ENCODE measurements around the gene PAX3.

Gene PAX3

GRCh38 chr2:222270396-222270795 lies 28.4 kb downstream of the PAX3 start:
- FAIRE-seq = no peak

DNA sequence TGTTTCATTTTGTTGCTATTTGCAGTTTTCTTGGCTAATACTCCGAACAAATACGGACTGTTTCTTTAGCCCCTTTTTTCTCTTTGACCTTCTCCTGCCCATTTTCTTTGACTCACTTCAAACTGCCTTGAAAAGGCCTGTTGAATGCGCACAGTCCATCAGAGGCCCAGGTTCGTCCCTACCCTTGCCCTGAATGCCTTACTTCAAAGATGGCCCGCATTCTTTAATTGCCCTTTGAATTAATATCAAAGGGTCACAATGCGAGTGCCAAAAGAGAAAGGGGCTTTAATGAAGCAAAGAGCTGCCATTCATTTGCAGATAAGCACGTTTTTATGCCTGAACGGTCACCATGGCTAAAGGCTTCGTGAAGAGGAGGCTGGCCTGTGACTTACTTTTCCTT lies 29.7 kb downstream of the PAX3 start:
- FAIRE-seq (no peak), DNase-seq (ENCODE audit: low spot score) (no peak)

More at GRCh38 chr2:222270396-222270795, 28.4 kb downstream of the PAX3 start:
- no peak for DNase-seq (ENCODE audit: low spot score)

- DNase-seq (ENCODE audit: low spot score) = no peak
- no peak for FAIRE-seq
Measured at GRCh38 chr2:222268311-222268990, 30.3 kb downstream of the PAX3 start.

DNA sequence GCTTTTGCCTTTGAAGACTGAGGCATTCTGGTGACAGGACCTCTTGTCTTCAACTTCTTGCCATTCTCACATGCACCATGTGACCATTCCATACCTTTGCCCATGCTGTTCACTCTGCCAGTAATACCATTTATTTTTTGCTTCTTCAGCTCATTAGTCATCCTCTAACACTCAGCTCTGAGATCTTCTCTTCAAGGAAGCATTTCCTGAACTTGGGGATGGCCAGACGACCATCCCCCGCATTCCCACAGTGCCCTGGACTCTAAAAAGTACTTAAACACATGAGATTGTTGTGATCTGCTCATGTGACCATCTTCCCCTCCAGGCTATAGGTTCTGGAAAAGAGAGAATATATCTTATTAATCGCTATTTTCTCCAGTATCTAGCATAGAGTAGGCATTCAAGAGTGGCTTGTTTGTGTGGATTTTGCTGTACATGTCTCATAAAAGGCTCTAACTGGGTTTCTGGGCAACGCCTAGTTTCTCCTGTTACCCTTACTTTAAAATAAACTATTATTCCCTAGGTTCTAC lies 33.9 kb downstream of the PAX3 start:
- FAIRE-seq (no peak), DNase-seq (ENCODE audit: low spot score) (no peak)

DNA sequence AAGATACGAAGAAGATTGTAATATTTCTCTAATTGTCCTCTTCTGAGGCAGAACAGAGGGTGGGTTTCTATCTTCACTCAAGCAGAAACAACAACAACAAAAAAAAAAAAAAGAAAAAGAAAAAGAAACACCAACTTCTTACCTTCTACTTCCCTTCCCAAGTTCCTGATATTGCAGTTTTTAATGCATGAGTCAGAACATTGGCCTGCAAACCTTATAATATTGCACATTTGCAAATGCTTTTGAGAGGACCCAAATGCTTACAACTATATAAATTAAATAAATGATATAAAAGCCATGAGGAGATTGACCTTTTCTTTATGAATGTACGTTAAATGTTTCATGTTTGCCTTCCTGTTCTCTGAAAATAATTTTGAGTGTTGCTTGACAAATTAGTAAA lies 37.3 kb downstream of the PAX3 start:
- DNase-seq (ENCODE audit: low spot score) = no peak

GRCh38 chr2:222257645-222258044 lies 41.2 kb downstream of the PAX3 start:
- FAIRE-seq = no peak

More for the DNA sequence above, 37.3 kb downstream of the PAX3 start:
- FAIRE-seq = no peak

GRCh38 chr2:222256250-222256649 lies 42.5 kb downstream of the PAX3 start:
- FAIRE-seq = no peak
- DNase-seq (ENCODE audit: low spot score) = no peak

More at GRCh38 chr2:222257645-222258044, 41.2 kb downstream of the PAX3 start:
- no peak for DNase-seq (ENCODE audit: low spot score)

DNA sequence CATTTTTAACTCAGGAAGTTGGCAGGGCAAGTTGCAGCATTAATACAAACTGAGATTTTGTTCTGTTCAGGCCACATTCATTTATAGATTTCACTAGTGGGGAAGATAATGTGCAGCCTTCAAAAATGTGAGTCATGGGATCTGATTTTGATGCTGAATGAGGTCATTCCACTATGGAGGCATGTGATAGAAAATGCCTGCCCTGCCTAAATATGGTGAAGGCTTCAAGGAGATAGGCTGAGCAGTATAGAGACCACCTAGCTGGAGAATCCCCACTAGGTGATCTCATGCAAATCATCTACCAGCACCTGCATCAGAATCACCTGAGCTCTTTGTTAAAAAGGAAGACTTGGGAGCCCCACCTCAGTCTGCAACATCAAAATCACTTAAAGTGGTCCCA lies 43.7 kb downstream of the PAX3 start:
- FAIRE-seq (no peak), DNase-seq (ENCODE audit: low spot score) (no peak)

DNA sequence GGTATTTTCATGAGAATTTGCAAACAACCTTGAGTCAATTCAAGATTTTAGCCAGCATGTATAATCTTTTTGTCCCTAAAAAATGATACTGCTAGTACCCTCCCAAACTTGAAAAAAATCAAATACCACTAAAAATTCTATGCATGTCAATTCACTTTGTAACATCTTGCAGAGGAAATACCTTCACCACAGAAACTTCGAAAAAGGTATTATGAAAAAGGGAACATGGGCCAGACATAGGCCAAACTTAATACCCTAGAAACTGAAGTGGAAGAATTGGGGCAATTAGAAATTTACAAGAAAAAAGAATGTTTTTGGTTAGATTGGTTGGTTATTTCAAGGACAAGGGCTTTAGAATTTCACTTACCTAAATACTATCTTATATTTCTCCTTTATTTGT lies 48.5 kb downstream of the PAX3 start:
- no peak for FAIRE-seq
- no peak for DNase-seq (ENCODE audit: low spot score)

DNA sequence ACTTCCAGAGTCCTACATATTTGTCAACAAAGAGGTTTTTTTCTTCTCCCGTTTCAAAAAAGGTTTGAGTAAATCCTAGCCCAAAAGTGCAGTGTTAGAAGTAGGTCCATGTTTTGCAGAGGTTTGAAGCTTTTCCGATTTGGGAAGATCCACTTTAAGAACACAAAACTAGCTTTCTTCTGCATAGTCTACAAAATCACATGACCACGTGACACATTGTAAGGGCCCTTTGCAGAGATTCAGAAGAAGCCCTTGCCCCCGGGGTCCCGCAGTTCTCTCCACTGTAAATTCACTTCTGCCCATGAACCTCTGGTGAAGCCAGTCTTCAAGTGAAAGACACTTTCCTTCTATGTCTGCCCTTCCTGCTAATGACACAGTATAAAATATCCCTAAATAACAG lies 49.4 kb downstream of the PAX3 start:
- FAIRE-seq (no peak), DNase-seq (ENCODE audit: low spot score) (no peak)

DNA sequence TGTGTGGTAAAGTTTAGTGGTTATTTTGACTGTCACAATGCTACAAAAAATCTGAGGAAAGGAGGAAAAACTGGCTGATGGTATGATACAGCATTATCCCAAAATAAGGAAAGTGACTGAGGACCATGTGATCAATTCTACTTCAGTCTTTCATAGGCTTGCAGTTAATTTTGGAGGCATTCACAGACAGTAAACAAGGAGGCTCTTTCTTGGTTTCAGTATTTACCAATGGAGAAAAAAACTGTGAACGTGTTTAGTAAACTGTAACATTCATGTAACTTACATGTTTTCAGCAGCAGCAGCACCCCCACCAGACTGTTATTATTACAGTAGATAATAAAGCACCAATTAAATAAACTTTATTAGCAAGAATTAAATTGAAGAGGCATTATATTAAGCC lies 50.0 kb downstream of the PAX3 start:
- DNase-seq (ENCODE audit: low spot score) (no peak), FAIRE-seq (no peak)

DNA sequence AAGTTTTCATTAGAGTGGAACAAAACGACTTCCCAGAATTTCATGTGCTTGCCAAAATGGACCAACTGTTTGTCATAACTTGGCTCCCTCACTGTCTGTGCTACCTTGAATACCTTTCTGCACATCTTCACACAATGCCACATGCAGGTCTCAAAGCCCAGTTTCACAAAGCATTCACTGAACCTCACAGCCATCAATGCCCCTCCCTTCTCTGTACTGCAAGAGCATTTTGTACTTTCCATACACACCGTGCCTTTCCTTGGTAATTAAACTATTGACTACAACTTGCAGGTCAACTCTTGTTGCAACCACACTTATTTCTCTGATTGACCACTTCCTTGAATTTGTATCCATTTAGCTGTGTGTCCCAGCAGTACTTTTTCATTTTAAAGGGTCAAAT lies 50.5 kb downstream of the PAX3 start:
- no peak for DNase-seq (ENCODE audit: low spot score)
- FAIRE-seq = no peak

GRCh38 chr2:222242532-222242931 lies 56.3 kb downstream of the PAX3 start:
- DNase-seq (ENCODE audit: low spot score) = no peak
- FAIRE-seq = no peak

DNA sequence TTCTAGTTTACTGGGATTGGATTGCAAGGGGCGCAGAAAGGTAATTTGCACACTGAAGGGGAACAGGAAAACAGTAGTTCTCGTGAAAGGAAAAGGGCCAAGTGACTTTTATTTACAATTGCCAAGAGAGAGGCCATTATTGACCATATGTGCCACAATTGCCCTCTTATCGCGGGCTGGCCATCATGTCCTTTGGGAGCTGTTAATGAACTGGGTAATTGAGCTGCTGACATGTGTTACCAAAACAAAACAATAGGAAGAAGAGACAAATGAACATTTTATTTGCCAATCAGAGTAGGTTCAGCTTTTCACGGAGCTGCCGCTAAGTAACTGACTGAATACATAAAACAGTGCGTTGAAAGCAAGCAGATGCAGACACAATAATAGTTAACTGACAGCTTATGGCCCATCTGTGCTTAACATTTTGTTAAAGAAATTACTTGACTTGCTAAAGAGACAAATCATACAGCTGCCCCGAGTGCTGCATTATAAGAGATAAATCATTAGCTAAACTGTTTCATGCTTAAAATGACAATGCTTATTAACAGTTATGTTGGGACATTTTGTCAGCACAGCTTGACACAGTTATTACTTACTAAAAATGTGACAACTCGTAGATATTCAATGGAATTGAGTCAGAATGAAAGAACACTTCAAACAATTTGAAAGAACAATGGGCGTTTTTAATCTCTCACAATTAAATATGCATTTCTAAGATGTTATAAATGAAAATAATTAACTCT lies 57.5 kb downstream of the PAX3 start:
- DNase-seq (ENCODE audit: low spot score) (no peak), FAIRE-seq (no peak)

- no peak for DNase-seq (ENCODE audit: low spot score)
- FAIRE-seq = no peak
Measured at GRCh38 chr2:222240676-222241049, 58.1 kb downstream of the PAX3 start.

DNA sequence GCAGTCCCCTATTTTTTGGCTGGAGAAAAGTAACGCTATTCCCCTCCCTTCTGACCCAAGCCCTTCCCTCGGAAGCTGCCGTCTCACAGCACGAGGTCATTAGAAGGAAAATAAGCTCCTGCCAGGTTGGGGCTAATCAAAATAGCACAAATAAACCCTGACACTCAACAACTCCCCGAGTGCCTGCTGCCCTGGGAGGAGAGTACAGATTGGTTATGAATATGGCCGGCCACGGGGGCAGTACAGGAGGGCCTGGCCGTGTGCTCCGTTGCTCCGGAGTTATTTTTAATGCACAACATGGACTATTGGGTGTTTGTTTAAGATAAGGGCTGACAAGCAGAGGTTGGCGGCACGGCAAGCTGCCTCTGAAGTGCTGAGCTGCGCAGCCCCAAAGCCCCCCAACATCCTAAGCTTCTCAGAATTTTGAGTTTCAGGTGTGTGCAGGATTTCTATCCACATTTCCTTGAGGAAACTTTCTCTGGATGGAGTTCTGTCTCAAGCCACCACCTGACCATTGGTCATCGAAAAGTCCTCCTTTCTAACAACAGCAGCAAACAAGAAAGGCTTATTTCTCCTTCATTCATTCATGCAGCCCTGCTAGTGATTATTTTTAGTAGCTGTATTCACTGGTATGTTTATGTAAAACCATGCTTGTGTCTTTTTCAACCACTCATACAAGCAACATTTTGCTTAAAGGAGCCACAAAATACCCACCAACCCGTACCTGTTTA lies 58.7 kb downstream of the PAX3 start:
- DNase-seq (ENCODE audit: low spot score) (no peak), FAIRE-seq (no peak)

DNA sequence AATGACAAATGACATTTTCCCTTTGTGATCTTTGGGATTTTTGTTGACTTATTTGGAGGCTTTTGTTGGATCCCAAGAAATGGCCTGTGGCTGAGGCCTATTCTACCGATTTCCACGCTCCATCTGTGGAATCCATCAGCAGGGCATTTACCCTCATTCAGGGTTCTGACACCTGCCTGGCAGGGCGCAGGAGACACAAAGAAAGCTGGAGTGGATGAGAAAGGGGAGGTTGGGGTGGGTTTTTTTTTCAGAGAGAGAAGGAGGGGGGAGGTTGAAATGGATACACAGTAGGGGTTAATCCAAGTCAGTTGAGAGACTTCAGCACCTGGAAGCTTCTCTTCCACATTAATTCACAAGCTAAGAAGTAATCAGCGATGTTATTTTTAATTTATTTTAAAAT lies 59.7 kb downstream of the PAX3 start:
- DNase-seq (ENCODE audit: low spot score) = no peak

GRCh38 chr2:222238072-222238471 lies 60.7 kb downstream of the PAX3 start:
- no peak for DNase-seq (ENCODE audit: low spot score)
- FAIRE-seq = no peak

More for the DNA sequence above, 59.7 kb downstream of the PAX3 start:
- no peak for FAIRE-seq

DNA sequence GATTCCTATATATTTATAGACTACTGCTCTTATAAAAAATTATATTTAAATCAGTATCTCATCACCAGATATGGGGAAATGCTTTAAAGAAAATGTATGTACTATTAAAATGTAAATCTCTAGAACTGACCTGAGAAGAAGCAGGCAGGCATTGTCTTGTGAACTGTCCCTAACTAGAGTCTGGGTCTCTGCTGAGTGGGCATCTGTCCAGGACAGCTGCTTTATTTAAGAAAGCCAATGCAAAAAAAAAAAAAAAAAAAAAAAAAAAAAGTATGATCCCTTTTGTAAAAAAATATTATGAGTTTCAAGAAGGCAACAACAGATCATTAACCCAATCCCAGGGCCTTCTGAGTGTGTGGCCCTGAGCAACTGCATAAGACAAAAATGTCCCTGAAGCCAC lies 66.0 kb downstream of the PAX3 start:
- DNase-seq (ENCODE audit: low spot score) (no peak), FAIRE-seq (no peak)

- no peak for DNase-seq (ENCODE audit: low spot score)
- FAIRE-seq = no peak
Measured at GRCh38 chr2:222232372-222232771, 66.4 kb downstream of the PAX3 start.

DNA sequence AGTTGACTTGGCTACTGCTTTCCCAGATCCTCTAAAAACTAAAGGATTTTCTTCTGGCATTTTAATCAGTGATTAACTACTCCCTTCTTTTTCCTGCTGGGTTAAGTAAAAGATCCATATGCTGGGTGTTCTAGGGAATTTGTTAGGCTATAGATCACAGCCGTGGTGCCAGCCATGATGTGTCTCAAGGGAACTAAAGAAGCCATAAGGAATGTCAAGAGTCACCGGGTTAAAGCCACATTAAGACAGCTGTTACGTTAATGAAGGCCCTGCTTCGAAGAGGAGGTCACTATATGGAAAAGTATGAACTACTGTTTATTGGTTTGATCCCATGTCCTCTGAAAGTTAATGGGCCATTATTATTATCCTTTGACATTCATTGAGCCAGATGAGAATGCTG lies 70.7 kb downstream of the PAX3 start:
- no peak for FAIRE-seq
- no peak for DNase-seq (ENCODE audit: low spot score)

DNA sequence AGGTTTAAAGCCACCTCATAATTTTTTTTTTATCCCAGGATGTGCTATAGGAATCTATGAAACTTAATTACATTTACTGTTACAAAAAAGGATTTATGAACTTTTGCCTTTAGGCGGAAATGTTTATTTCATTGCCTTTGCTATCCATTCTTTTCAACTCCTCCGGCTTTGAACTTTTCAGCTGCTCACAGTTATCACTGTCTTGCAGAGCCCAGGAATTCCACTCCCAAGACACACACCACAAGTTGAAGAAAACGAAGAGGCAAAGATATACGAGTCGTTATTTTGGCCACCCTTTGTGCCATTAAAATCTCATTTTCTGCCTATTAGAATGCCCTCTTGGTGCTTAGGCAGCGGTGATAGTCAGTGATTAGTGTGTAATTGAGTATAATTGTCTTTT lies 80.0 kb downstream of the PAX3 start:
- FAIRE-seq = no peak
- no peak for DNase-seq (ENCODE audit: low spot score)

All from RCC 7860 (cell line).